Neuron (in vitro differentiated cells): Measurements from ENCODE around the gene RXFP3.
"Not testable (repeated sequence)": the region's sequence is repeated elsewhere in the genome, so short reads cannot be mapped to it uniquely, and the experiment has no call there.

ENCODE experiments used
- H2AFZ ChIP-seq: one replicate; pipeline ENCODE4 v1.6.1; 2013; ENCODE audit warnings: low read depth, mild to moderate bottlenecking, inconsistent platforms, low read length, moderate library complexity
- H3K27me3 ChIP-seq: one replicate; pipeline ENCODE4 v1.6.1; 2013; ENCODE audit warnings: low read length; ENCODE audit not compliant: insufficient read depth
- H3K36me3 ChIP-seq: one replicate; pipeline ENCODE4 v1.6.1; 2013; ENCODE audit warnings: low read length; ENCODE audit not compliant: insufficient read depth
- H3K4me1 ChIP-seq: one replicate; pipeline ENCODE4 v1.6.1; 2013; ENCODE audit warnings: low read length; ENCODE audit not compliant: insufficient read depth
- H3K4me3 ChIP-seq: 2 replicates; pipeline ENCODE4 v1.5.1; 2013; ENCODE audit warnings: mild to moderate bottlenecking, low read length, moderate library complexity
- H3K9me3 ChIP-seq: one replicate; pipeline ENCODE4 v1.6.1; 2013; ENCODE audit warnings: low read length

RXFP3 gene

GRCh38 chr5:33914844-33915243 is 21.3 kb upstream of the RXFP3 start:
- not testable (repeated sequence) for H3K36me3 ChIP-seq, H3K27me3 ChIP-seq, H3K9me3 ChIP-seq, H3K4me3 ChIP-seq, H3K4me1 ChIP-seq, H2AFZ ChIP-seq

- no peaks in the 10 kb centered on the region for H3K27me3 ChIP-seq
- H3K36me3 ChIP-seq, result no peaks in the 10 kb centered on the region
- H2AFZ ChIP-seq, result no peak overlapping the region
- no peak overlapping the region for H3K4me3 ChIP-seq
- H3K9me3 ChIP-seq, result no peaks in the 10 kb centered on the region
- H3K4me1 ChIP-seq, result no peaks in the 10 kb centered on the region
Observed at GRCh38 chr5:33921002-33921401, 15.2 kb upstream of the RXFP3 start.

GRCh38 chr5:33925278-33925677 is 10.9 kb upstream of the RXFP3 start:
- Histone ChIP-seq H3K9me3 (no peaks in the 10 kb centered on the region), H3K4me1 (peaks cover 4% of the 10 kb centered on the region), H3K27me3 (peaks cover 2% of the 10 kb centered on the region), H3K4me3 (no peak overlapping the region), H3K36me3 (no peaks in the 10 kb centered on the region), H2AFZ (no peak overlapping the region)

- Histone ChIP-seq H3K9me3 (no peaks in the 10 kb centered on the region), H3K4me3 (no peak overlapping the region), H3K27me3 (peaks cover 2% of the 10 kb centered on the region), H2AFZ (no peak overlapping the region), H3K4me1 (peaks cover 4% of the 10 kb centered on the region), H3K36me3 (no peaks in the 10 kb centered on the region)
Observed at GRCh38 chr5:33927685-33928084, 8.5 kb upstream of the RXFP3 start.

GRCh38 chr5:33928283-33928682 is 7.9 kb upstream of the RXFP3 start:
- Histone ChIP-seq H3K36me3 (no peaks in the 10 kb centered on the region), H3K4me3 (no peak overlapping the region), H3K27me3 (peaks cover 2% of the 10 kb centered on the region), H3K9me3 (no peaks in the 10 kb centered on the region), H3K4me1 (peaks cover 4% of the 10 kb centered on the region), H2AFZ (no peak overlapping the region)

GRCh38 chr5:33929925-33930690 is 6.1 kb upstream of the RXFP3 start:
- Histone ChIP-seq H3K4me3 (no peak overlapping the region), H3K36me3 (no peaks in the 10 kb centered on the region), H2AFZ (no peak overlapping the region), H3K4me1 (peaks cover 4% of the 10 kb centered on the region), H3K27me3 (peaks cover 2% of the 10 kb centered on the region), H3K9me3 (no peaks in the 10 kb centered on the region)

- H3K4me3 ChIP-seq, result no peak overlapping the region
- H3K9me3 ChIP-seq, result no peaks in the 10 kb centered on the region
- H3K4me1 ChIP-seq, result peaks cover 8% of the 10 kb centered on the region
- H2AFZ ChIP-seq, result no peak overlapping the region
- H3K27me3 ChIP-seq, result peaks cover 2% of the 10 kb centered on the region
- no peaks in the 10 kb centered on the region for H3K36me3 ChIP-seq
Observed at GRCh38 chr5:33931136-33931535, 5.0 kb upstream of the RXFP3 start.

GRCh38 chr5:33933723-33934169 is 2.4 kb upstream of the RXFP3 start:
- Histone ChIP-seq H3K27me3 (peaks cover 6% of the 10 kb centered on the region), H3K36me3 (no peaks in the 10 kb centered on the region), H3K4me1 (peaks cover 6% of the 10 kb centered on the region), H2AFZ (no peak overlapping the region), H3K4me3 (no peak overlapping the region), H3K9me3 (no peaks in the 10 kb centered on the region)

GRCh38 chr5:33934176-33934575 is 2.0 kb upstream of the RXFP3 start:
- Histone ChIP-seq H2AFZ (no peak overlapping the region), H3K36me3 (no peaks in the 10 kb centered on the region), H3K4me1 (peaks cover 6% of the 10 kb centered on the region), H3K27me3 (peaks cover 6% of the 10 kb centered on the region), H3K9me3 (no peaks in the 10 kb centered on the region), H3K4me3 (no peak overlapping the region)

GRCh38 chr5:33936004-33936380 is 194 bp upstream of the RXFP3 start:
- peak overlapping the region; percentile 41 for H3K4me3 ChIP-seq
- H3K36me3 ChIP-seq, result no peaks in the 10 kb centered on the region
- peak overlapping the region; percentile 59 for H2AFZ ChIP-seq

GRCh38 chr5:33937017-33937706 is 976 bp downstream of the RXFP3 start:
- Histone ChIP-seq H3K9me3 (no peaks in the 10 kb centered on the region), H3K4me1 (peaks cover 6% of the 10 kb centered on the region), H3K4me3 (no peak overlapping the region), H2AFZ (no peak overlapping the region), H3K27me3 (peaks cover 5% of the 10 kb centered on the region), H3K36me3 (no peaks in the 10 kb centered on the region)

More at GRCh38 chr5:33936004-33936380, 194 bp upstream of the RXFP3 start:
- Histone ChIP-seq H3K4me1 (peaks cover 6% of the 10 kb centered on the region), H3K27me3 (peaks cover 5% of the 10 kb centered on the region), H3K9me3 (no peaks in the 10 kb centered on the region)

- H2AFZ ChIP-seq, result no peak overlapping the region
- no peaks in the 10 kb centered on the region for H3K9me3 ChIP-seq
- no peaks in the 10 kb centered on the region for H3K36me3 ChIP-seq
- no peak overlapping the region for H3K4me3 ChIP-seq
- peaks cover 5% of the 10 kb centered on the region for H3K27me3 ChIP-seq
- H3K4me1 ChIP-seq, result peaks cover 6% of the 10 kb centered on the region
Observed at GRCh38 chr5:33937707-33938506, 1.7 kb downstream of the RXFP3 start.

- Histone ChIP-seq H3K36me3 (no peaks in the 10 kb centered on the region), H2AFZ (no peak overlapping the region), H3K4me3 (no peak overlapping the region), H3K4me1 (peaks cover 6% of the 10 kb centered on the region), H3K27me3 (peaks cover 5% of the 10 kb centered on the region), H3K9me3 (no peaks in the 10 kb centered on the region)
Observed at GRCh38 chr5:33938507-33938796, 2.3 kb downstream of the RXFP3 start.
